HL-60 (cell line): ENCODE data around the gene MYLIP.

Experiments used
- GABPA ChIP-seq: IDR thresholded peaks from 2 replicates; pipeline ENCODE4 v1.6.1; 2012; ENCODE audit warnings: low read depth
- TF ChIP-seq, protein P1 (sequence below): IDR thresholded peaks from one replicate; pipeline ENCODE4 v1.5.1; 2011; ENCODE audit warnings: low read length, control low read depth, inconsistent platforms; ENCODE audit not compliant: insufficient read depth

DNA sequence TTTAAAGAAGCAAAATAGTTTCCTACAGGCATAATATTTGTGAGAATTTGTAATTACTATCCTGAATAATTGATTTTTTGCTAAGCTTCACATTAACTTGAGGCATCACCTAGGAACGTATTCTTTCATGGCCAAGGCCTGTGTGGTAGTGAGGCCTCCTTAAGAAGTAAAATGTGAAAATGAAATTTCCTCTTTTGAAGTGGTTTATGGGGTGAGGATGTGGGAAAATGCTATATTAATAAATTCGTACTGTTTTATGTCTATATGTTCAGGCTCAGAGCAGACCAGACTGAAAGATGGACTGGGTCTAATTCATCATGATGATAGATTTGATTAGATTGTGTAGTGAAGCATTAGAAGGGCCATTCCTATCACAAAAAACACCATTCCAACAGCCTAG lies 33.1 kb downstream of the MYLIP start:
- TF ChIP-seq, protein P1, sequence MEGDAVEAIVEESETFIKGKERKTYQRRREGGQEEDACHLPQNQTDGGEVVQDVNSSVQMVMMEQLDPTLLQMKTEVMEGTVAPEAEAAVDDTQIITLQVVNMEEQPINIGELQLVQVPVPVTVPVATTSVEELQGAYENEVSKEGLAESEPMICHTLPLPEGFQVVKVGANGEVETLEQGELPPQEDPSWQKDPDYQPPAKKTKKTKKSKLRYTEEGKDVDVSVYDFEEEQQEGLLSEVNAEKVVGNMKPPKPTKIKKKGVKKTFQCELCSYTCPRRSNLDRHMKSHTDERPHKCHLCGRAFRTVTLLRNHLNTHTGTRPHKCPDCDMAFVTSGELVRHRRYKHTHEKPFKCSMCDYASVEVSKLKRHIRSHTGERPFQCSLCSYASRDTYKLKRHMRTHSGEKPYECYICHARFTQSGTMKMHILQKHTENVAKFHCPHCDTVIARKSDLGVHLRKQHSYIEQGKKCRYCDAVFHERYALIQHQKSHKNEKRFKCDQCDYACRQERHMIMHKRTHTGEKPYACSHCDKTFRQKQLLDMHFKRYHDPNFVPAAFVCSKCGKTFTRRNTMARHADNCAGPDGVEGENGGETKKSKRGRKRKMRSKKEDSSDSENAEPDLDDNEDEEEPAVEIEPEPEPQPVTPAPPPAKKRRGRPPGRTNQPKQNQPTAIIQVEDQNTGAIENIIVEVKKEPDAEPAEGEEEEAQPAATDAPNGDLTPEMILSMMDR = no peak
- TF ChIP-seq GABPA = no peak
